ENCODE measurements around the gene SNX27.
A peak's percentile ranks its signal among the peaks of the same experiment; 100 is the strongest.

Gene SNX27

GRCh38 chr1:151705753-151706463 is 94.1 kb downstream of the SNX27 start:
- TF ChIP-seq, protein P1, sequence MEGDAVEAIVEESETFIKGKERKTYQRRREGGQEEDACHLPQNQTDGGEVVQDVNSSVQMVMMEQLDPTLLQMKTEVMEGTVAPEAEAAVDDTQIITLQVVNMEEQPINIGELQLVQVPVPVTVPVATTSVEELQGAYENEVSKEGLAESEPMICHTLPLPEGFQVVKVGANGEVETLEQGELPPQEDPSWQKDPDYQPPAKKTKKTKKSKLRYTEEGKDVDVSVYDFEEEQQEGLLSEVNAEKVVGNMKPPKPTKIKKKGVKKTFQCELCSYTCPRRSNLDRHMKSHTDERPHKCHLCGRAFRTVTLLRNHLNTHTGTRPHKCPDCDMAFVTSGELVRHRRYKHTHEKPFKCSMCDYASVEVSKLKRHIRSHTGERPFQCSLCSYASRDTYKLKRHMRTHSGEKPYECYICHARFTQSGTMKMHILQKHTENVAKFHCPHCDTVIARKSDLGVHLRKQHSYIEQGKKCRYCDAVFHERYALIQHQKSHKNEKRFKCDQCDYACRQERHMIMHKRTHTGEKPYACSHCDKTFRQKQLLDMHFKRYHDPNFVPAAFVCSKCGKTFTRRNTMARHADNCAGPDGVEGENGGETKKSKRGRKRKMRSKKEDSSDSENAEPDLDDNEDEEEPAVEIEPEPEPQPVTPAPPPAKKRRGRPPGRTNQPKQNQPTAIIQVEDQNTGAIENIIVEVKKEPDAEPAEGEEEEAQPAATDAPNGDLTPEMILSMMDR (IDR thresholded peaks at IDR 0.05; ENCODE audit: low read length, missing control alignments), result no peak
- H3K4me3 ChIP-seq (replicated peaks; ENCODE audit: low read depth, low read length), result no peak overlapping the region
- no peak for DNase-seq (ENCODE audit: low read depth)

DNA sequence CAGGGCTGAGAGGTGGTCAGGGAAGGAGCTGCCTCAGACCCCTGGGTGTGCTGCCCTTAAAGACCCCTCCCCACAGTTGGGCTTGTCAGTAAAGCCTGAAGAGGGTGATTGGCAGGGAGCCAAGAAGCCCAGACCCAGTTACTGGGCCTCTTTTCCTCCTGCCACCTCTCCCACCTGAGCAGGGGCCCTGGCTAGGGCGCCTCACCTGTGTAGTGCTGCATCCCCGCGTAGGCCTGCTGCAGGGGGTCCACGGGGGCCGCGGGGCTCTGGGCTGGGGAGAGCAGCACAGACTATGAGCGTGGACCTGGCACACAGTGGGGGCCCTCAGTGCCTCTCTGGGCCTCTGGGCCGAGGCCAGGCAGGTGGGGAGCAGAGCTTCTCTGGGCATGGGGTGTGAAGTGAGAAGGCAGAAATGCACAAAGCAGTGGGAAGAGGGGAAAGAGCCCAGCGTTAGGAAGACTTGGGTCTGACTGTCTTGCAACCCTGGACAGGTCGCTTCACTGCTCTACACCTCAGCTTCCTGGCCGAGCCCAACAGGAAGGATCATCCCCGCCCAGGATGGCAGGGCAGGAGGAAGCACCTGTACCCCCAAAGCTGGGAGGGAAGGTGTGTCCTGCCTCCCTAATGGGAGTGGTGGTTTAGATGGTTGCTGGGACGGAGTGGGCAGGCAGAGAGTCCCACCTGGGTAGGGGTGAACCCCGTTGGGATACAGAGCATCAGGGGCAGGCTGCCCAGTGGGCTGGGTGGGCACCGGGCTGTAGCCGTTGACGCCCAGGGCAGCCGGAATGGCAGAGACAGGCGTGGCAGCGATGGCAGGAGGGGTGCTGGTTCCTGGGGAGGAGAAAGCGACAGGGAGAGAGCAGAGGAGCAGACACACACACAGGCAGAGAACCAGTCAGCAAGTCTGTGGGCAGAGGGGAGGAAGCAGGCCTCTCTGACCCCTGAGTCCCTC is 94.9 kb downstream of the SNX27 start:
- TF ChIP-seq, protein P1 (IDR thresholded peaks at IDR 0.05; ENCODE audit: low read length, missing control alignments), result no peak
- no peak for DNase-seq (ENCODE audit: low read depth)
- H3K4me3 ChIP-seq (replicated peaks; ENCODE audit: low read depth, low read length), result no peak overlapping the region

DNA sequence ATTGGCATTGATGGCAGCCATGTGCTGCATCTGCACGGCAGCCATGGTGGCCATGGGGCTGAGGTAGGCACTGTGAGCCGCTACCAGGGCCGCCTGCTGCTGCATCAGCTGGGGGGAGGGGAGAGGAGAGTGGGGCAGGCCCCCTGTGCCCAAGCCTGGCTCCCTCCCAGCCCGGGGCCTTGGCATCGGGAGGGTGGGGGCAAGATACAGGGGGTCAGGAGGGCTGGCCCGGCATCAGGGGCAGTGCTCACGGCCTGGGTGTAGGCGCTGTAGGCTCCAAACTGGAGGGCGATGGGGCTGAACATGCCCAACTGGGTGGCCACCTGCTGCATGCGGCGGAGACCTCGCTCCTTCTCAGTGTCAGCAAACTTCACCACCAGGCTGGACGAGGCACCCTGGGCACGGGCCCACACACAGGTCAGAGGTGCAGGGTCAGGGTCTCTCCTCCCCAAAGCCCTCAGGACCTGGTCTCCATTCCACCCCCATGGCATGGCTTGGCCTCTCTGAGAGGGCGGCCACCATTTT is 95.8 kb downstream of the SNX27 start:
- TF ChIP-seq, protein P1 (IDR thresholded peaks at IDR 0.05; ENCODE audit: low read length, missing control alignments), result no peak
- no peak for DNase-seq (ENCODE audit: low read depth)
- H3K4me3 ChIP-seq (replicated peaks; ENCODE audit: low read depth, low read length), result no peak overlapping the region

DNA sequence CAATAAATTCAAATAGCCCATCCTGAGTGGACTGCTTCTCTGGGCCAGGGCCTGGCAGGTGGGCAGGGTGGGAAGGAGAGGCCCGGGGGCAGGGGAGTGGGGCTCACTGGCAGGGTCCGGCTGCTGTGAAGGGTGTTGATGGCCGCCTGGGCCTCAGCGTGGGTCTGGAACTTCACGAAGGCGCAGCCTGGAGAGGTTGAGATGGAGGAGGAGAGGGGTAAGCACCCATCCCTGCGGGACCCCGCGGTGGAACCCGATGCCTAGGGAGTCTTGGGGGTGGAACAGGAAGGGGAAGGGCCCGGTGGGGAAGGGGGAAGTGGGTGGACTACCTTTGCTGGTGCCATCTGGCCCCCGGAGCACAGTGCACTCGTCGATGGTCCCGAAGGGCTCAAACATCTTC is 97.0 kb downstream of the SNX27 start:
- DNase-seq (ENCODE audit: low read depth), result no peak
- TF ChIP-seq, protein P1 (IDR thresholded peaks at IDR 0.05; ENCODE audit: low read length, missing control alignments), result no peak

GRCh38 chr1:151710187-151710840 is 98.5 kb downstream of the SNX27 start:
- TF ChIP-seq, protein P1 (IDR thresholded peaks at IDR 0.05; ENCODE audit: low read length, missing control alignments), result no peak
- H3K4me3 ChIP-seq (replicated peaks; ENCODE audit: low read depth, low read length), result no peak overlapping the region
- DNase-seq (ENCODE audit: low read depth), result peak; percentile 49

More for the DNA sequence above, 97.0 kb downstream of the SNX27 start:
- H3K4me3 ChIP-seq (replicated peaks; ENCODE audit: low read depth, low read length), result no peak overlapping the region

DNA sequence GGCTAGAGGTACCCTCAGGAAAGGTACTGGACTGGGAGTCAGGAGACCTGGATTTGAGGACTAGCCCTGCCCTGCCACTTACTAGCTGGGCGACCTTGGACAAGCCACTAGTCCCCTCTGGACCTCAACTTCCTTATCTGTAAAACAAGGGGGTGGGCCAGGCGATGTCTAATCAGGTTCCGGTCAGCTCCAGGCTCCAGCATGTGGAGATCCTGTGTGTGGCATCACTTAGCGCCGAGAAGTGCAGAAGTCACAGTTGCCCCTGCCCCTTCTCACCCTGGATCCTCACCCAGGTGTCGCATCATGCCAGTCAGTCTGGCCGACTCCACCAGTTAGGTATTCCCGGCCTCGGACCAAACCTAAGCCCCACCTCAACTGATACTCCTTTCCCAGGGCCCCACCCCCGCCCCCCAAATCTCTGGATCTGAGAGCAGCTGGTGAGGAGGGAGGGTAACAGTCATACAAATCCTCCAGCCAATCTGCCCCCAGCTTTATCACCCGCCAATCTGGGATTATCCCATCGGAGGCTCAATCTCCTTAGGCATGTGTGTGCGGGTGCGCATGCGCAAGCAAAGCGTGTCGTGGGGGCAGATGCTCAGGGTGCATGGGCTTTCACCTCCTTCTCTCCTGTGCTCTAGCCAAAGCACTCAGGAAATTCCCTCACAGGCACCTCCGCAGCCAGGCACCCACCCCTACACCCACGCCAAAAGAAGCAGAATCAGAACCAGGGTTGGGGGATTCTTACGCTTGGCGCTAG is 99.4 kb downstream of the SNX27 start:
- TF ChIP-seq, protein P1 (IDR thresholded peaks at IDR 0.05; ENCODE audit: low read length, missing control alignments), result no peak
- no peak overlapping the region for H3K4me3 ChIP-seq (replicated peaks; ENCODE audit: low read depth, low read length)
- no peak for DNase-seq (ENCODE audit: low read depth)
